ENCODE measurements around the gene GPR157.
"Not testable (repeated sequence)": the region's sequence is repeated elsewhere in the genome, so short reads cannot be mapped to it uniquely, and the experiment has no call there.

Gene GPR157

DNA sequence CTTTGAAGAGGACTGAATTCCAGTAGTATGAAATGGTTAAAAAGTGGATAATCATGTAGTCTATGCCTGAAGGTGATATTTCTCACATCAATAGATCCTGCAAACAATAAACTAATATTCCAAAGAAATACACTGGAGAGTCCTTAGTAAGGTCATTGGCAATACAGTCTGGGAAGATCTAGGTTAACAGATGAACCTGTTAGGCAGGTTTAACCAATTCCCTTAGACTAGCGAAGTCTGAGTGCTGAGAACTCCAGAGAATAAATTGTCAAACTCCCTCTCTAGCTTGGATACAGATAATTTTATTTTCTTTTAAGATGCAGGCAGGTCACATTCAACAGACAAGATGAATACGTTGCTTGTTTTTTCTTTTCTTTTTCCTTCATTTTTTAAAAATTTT, 2.4 kb downstream of the GPR157 start:
- Histone ChIP-seq H3K79me2 (peaks cover 13% of the 10 kb centered on the region), H3K4me2 (ENCODE audit: low read length) (peak overlapping the region; percentile 71), H3K36me3 (ENCODE audit: control insufficient read depth, insufficient read depth, low read length) (no peaks in the 10 kb centered on the region), H3K27ac (no peak overlapping the region), H3K9ac (no peak overlapping the region), H3K4me3 (ENCODE audit: low read depth, low read length) (peak overlapping the region; percentile 85), H3K27me3 (ENCODE audit: control insufficient read depth, insufficient read depth, low read length) (no peaks in the 10 kb centered on the region), H3K4me1 (peaks cover 8% of the 10 kb centered on the region), H2AFZ (no peak overlapping the region), H3K9me3 (ENCODE audit: control insufficient read depth, low read length) (no peaks in the 10 kb centered on the region)
- TF ChIP-seq, protein P1, sequence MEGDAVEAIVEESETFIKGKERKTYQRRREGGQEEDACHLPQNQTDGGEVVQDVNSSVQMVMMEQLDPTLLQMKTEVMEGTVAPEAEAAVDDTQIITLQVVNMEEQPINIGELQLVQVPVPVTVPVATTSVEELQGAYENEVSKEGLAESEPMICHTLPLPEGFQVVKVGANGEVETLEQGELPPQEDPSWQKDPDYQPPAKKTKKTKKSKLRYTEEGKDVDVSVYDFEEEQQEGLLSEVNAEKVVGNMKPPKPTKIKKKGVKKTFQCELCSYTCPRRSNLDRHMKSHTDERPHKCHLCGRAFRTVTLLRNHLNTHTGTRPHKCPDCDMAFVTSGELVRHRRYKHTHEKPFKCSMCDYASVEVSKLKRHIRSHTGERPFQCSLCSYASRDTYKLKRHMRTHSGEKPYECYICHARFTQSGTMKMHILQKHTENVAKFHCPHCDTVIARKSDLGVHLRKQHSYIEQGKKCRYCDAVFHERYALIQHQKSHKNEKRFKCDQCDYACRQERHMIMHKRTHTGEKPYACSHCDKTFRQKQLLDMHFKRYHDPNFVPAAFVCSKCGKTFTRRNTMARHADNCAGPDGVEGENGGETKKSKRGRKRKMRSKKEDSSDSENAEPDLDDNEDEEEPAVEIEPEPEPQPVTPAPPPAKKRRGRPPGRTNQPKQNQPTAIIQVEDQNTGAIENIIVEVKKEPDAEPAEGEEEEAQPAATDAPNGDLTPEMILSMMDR (IDR thresholded peaks at IDR 0.05) = no peak

DNA sequence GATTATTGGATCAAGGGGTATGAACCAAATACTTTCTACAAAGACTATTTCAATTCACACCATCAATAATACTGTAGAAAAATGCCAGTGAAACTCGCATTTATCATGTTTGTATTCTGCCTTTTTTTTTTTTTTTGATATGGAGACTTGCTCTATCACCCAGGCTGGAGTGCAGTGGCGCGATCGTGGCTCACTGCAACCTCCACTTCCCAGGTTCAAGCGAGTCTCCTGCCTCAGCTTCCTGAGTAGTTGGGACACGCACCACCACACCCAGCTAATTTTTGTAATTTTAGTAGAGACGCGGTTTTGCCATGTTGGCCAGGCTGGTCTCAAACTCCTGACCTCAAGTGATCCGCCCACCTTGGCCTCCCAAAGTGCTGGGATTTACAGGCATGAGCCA, 3.1 kb downstream of the GPR157 start:
- H3K4me2 ChIP-seq (ENCODE audit: low read length); H3K27me3 ChIP-seq (ENCODE audit: control insufficient read depth, insufficient read depth, low read length); H3K9me3 ChIP-seq (ENCODE audit: control insufficient read depth, low read length); H3K9ac ChIP-seq; H3K4me1 ChIP-seq; H3K4me3 ChIP-seq (ENCODE audit: low read depth, low read length); H3K36me3 ChIP-seq (ENCODE audit: control insufficient read depth, insufficient read depth, low read length); H2AFZ ChIP-seq; H3K27ac ChIP-seq: not testable (repeated sequence)
- H3K79me2 ChIP-seq = peaks cover 13% of the 10 kb centered on the region

DNA sequence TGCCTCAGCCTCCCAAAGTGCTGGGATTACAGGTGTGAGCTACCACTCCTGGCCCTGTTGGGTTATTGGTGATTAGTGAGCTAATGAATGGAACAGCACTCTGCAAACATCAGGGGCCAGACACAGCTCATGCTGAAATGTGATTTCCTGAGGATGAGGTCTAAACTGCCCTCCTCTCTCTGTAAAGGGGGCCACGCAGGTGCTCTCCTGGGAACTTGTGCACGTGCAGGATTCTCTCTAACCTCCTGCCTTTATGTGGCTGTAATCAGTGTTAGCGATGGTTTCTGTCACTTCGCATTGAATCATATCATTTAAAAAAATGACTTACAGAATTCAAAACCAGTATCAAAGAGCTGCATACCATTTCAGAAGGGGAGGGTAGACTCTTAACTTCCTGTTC, 3.6 kb downstream of the GPR157 start:
- H3K9ac ChIP-seq = no peak overlapping the region
- H3K79me2 ChIP-seq = peaks cover 13% of the 10 kb centered on the region
- no peaks in the 10 kb centered on the region for H3K27me3 ChIP-seq (ENCODE audit: control insufficient read depth, insufficient read depth, low read length)
- H3K4me3 ChIP-seq (ENCODE audit: low read depth, low read length) = no peak overlapping the region
- H3K27ac ChIP-seq = no peak overlapping the region
- H3K36me3 ChIP-seq (ENCODE audit: control insufficient read depth, insufficient read depth, low read length) = no peaks in the 10 kb centered on the region
- H3K4me1 ChIP-seq = peaks cover 8% of the 10 kb centered on the region
- peak overlapping the region; percentile 8 for H3K4me2 ChIP-seq (ENCODE audit: low read length)
- H3K9me3 ChIP-seq (ENCODE audit: control insufficient read depth, low read length) = no peaks in the 10 kb centered on the region
- TF ChIP-seq, protein P1 (IDR thresholded peaks at IDR 0.05) = no peak
- H2AFZ ChIP-seq = no peak overlapping the region

DNA sequence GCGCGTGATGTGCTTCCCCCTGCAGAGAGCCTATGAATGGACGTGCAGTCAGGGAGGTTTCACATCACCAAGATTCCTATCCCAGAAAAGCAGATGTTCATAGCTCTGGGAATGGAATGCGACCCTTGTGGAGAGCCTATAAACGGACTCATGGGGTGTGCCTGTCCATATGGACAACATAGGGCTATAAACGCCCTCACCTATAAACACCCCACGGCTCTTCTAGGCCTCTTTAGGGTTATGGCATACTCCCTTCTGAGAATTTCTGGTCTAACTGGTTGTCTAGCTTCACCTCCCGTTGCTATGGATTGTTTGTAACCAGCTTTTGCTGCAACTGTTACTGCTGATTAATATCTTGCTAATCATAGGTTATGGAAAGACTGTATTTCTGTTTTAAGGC, 4.5 kb downstream of the GPR157 start:
- not testable (repeated sequence) for H3K27ac ChIP-seq; H3K4me1 ChIP-seq; H3K4me2 ChIP-seq (ENCODE audit: low read length); H3K36me3 ChIP-seq (ENCODE audit: control insufficient read depth, insufficient read depth, low read length); H3K9me3 ChIP-seq (ENCODE audit: control insufficient read depth, low read length); H3K4me3 ChIP-seq (ENCODE audit: low read depth, low read length); H3K27me3 ChIP-seq (ENCODE audit: control insufficient read depth, insufficient read depth, low read length); H2AFZ ChIP-seq; H3K9ac ChIP-seq
- peaks cover 13% of the 10 kb centered on the region for H3K79me2 ChIP-seq

DNA sequence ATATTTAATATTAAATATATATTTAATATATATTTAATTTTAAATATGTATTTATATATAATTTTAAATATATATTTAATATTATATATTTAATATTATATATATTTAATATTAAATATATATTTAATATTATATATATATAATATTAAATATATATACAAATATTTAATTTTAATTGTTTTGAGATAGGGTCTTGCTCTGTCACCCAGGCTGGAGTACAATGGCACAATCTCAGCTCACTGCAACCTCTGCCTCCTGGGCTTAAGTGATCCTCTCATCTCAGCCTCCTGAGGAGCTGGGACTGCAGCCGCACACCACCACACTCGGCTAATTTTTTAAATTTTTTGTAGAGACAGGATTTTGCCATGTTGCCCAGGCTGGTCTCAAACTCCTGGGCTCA, 5.2 kb downstream of the GPR157 start:
- H3K9me3 ChIP-seq (ENCODE audit: control insufficient read depth, low read length); H3K4me1 ChIP-seq; H3K4me2 ChIP-seq (ENCODE audit: low read length); H3K9ac ChIP-seq; H2AFZ ChIP-seq; H3K27me3 ChIP-seq (ENCODE audit: control insufficient read depth, insufficient read depth, low read length); H3K36me3 ChIP-seq (ENCODE audit: control insufficient read depth, insufficient read depth, low read length); H3K4me3 ChIP-seq (ENCODE audit: low read depth, low read length); H3K27ac ChIP-seq: not testable (repeated sequence)
- H3K79me2 ChIP-seq = peaks cover 13% of the 10 kb centered on the region

DNA sequence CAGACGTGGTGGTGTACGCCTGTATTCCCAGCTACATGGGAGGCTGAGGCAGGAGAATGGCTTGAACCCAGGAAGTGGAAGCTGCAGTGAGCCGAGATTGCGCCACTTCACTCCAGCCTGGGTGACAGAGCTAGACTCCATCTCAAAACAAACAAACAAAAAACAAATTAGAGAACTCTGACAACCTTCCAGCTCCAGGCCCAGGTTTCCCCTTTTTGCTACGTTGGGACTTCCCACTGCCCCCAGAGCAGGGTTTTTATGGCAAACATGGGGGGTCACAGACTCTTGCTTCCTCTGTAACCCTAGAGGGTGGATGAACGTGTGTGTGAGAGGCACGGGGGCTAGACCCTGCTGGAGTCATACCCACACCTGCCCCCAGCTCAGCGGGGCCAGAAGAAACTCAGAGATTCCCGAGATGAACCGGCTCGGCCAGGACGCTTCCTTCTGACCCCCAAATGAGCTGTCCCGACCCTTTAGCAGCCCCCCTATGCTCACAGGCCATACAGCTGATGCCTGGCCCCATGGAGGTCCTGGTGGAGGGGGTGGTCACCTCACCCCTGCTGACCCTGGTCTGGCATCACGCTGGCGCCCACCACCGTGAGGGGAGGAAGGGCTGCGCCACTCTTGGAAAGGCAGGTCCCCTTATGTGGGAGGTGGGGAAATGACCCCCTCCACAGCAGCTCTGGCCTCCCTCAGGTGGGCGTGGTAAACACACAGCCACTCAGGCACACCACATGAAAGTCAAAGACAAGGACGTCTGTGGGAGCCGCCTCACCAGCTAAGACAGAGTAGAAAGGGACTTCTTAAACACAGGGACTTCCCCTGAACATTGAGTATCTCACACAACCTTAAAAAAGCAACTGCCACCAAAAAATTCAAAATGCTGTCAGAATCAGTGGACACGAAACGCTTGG, 7.1 kb downstream of the GPR157 start:
- Histone ChIP-seq H3K27ac (no peak overlapping the region), H3K9me3 (ENCODE audit: control insufficient read depth, low read length) (no peaks in the 10 kb centered on the region)

More for the DNA sequence above, 7.1 kb downstream of the GPR157 start:
- H3K79me2 ChIP-seq = peaks cover 13% of the 10 kb centered on the region
- H3K4me3 ChIP-seq (ENCODE audit: low read depth, low read length) = peak overlapping the region; percentile 20
- no peaks in the 10 kb centered on the region for H3K27me3 ChIP-seq (ENCODE audit: control insufficient read depth, insufficient read depth, low read length)
- H3K4me1 ChIP-seq = peaks cover 2% of the 10 kb centered on the region
- H3K4me2 ChIP-seq (ENCODE audit: low read length) = peak overlapping the region; percentile 60
- no peaks in the 10 kb centered on the region for H3K36me3 ChIP-seq (ENCODE audit: control insufficient read depth, insufficient read depth, low read length)
- TF ChIP-seq, protein P1 (IDR thresholded peaks at IDR 0.05) = no peak
- no peak overlapping the region for H3K9ac ChIP-seq
- no peak overlapping the region for H2AFZ ChIP-seq

Data from parathyroid adenoma (tissue), 2 donors.